Measurements from ENCODE around the gene PTPRD. TPM values are rescaled to one million over a fixed set of nuclear protein-coding genes. Genes with fewer than 3 reads are reported as not detected.

PTPRD gene
- total RNA-seq, 1 donor from 2014 or later, result 15.6 TPM

GRCh38 chr9:8424786-8425410, 2187.9 kb downstream of the PTPRD start:
- H3K4me1 ChIP-seq, result no peaks in the 10 kb centered on the region
- DNase-seq, result no peak
- no peaks in the 10 kb centered on the region for H3K9me3 ChIP-seq (replicated peaks)
- no peak overlapping the region for H3K4me3 ChIP-seq
- TF ChIP-seq CTCF (IDR thresholded peaks at IDR 0.05; ENCODE audit: borderline replicate concordance), result no peak
- no peaks in the 10 kb centered on the region for H3K27me3 ChIP-seq (ENCODE audit: low read depth)
- H3K36me3 ChIP-seq, result no peaks in the 10 kb centered on the region
- no peak overlapping the region for H3K27ac ChIP-seq (replicated peaks)
- intact Hi-C loops (cut with micrococcal nuclease), result no loop called here

- intact Hi-C loops (cut with micrococcal nuclease), result no loop called here
- no peak for DNase-seq
- Histone ChIP-seq H3K27ac (replicated peaks) (no peak overlapping the region), H3K27me3 (ENCODE audit: low read depth) (no peaks in the 10 kb centered on the region), H3K36me3 (no peaks in the 10 kb centered on the region), H3K4me3 (no peak overlapping the region), H3K4me1 (no peaks in the 10 kb centered on the region), H3K9me3 (replicated peaks) (no peaks in the 10 kb centered on the region)
- TF ChIP-seq CTCF (IDR thresholded peaks at IDR 0.05; ENCODE audit: borderline replicate concordance), result no peak
These were observed 2192.4 kb downstream of the PTPRD start for GRCh38 chr9:8420416-8420815.

- DNase-seq, result no peak
- intact Hi-C loops (cut with micrococcal nuclease), result no loop called here
- no peak for TF ChIP-seq CTCF (IDR thresholded peaks at IDR 0.05; ENCODE audit: borderline replicate concordance)
- Histone ChIP-seq H3K9me3 (replicated peaks) (no peaks in the 10 kb centered on the region), H3K27ac (replicated peaks) (no peak overlapping the region), H3K4me1 (no peaks in the 10 kb centered on the region), H3K27me3 (ENCODE audit: low read depth) (no peaks in the 10 kb centered on the region), H3K36me3 (no peaks in the 10 kb centered on the region), H3K4me3 (no peak overlapping the region)
These were observed 2193.1 kb downstream of the PTPRD start for GRCh38 chr9:8419596-8420275.

GRCh38 chr9:8417341-8417740, 2195.5 kb downstream of the PTPRD start:
- Histone ChIP-seq H3K27ac (replicated peaks) (no peak overlapping the region), H3K27me3 (ENCODE audit: low read depth) (no peaks in the 10 kb centered on the region), H3K4me1 (no peaks in the 10 kb centered on the region), H3K4me3 (no peak overlapping the region), H3K9me3 (replicated peaks) (no peaks in the 10 kb centered on the region), H3K36me3 (no peaks in the 10 kb centered on the region)
- no peak for DNase-seq
- TF ChIP-seq CTCF (IDR thresholded peaks at IDR 0.05; ENCODE audit: borderline replicate concordance), result no peak
- intact Hi-C loops (cut with micrococcal nuclease), result no loop called here

GRCh38 chr9:8412327-8412726, 2200.5 kb downstream of the PTPRD start:
- intact Hi-C loops (cut with micrococcal nuclease), result no loop called here
- no peak for DNase-seq
- no peaks in the 10 kb centered on the region for H3K27me3 ChIP-seq (ENCODE audit: low read depth)
- H3K4me1 ChIP-seq, result no peaks in the 10 kb centered on the region
- no peak overlapping the region for H3K4me3 ChIP-seq
- H3K27ac ChIP-seq (replicated peaks), result no peak overlapping the region
- no peaks in the 10 kb centered on the region for H3K9me3 ChIP-seq (replicated peaks)
- TF ChIP-seq CTCF (IDR thresholded peaks at IDR 0.05; ENCODE audit: borderline replicate concordance), result no peak
- H3K36me3 ChIP-seq, result no peaks in the 10 kb centered on the region
